Endodermal cell (in vitro differentiated cells): ENCODE results near the gene SLC16A12. TPM values are rescaled to one million over a fixed set of nuclear protein-coding genes. Genes with fewer than 3 reads are reported as not detected.

ENCODE experiments used
- DNase-seq: peaks from one replicate; pipeline ENCODE4 v3.0.0-alpha.2; 2017
- H3K27ac ChIP-seq: 2 replicates; pipeline ENCODE4 v1.5.1; 2013; ENCODE audit warnings: mild to moderate bottlenecking, low read depth, low read length, moderate library complexity
- H3K27me3 ChIP-seq: 2 replicates; pipeline ENCODE4 v1.6.1; 2013; ENCODE audit warnings: mild to moderate bottlenecking, low read length, moderate library complexity; ENCODE audit not compliant: insufficient read depth, control insufficient read depth, poor library complexity, severe bottlenecking
- H3K36me3 ChIP-seq: 2 replicates; pipeline ENCODE4 v1.7.0; 2013; ENCODE audit warnings: mild to moderate bottlenecking, low read length, moderate library complexity; ENCODE audit not compliant: control insufficient read depth, insufficient read depth
- H3K4me1 ChIP-seq: one replicate; pipeline ENCODE4 v1.7.0; 2013; ENCODE audit warnings: low read length; ENCODE audit not compliant: control insufficient read depth, insufficient read depth
- H3K4me3 ChIP-seq: 2 replicates; pipeline ENCODE4 v1.5.1; 2013; ENCODE audit warnings: mild to moderate bottlenecking, low read length, moderate library complexity
- H3K9ac ChIP-seq: 2 replicates; pipeline ENCODE4 v1.6.1; 2013; ENCODE audit warnings: mild to moderate bottlenecking, low read length, moderate library complexity; ENCODE audit not compliant: poor library complexity, severe bottlenecking; ENCODE audit errors: extremely low read depth
- H3K9me3 ChIP-seq: 2 replicates; pipeline ENCODE4 v1.6.1; 2013; ENCODE audit warnings: mild to moderate bottlenecking, low read length, moderate library complexity; ENCODE audit not compliant: control insufficient read depth
- H3K27ac Mint-ChIP-seq: 2 replicates; pipeline ENCODE4 v1.8.0; 2020; ENCODE audit warnings: mixed read lengths
- H3K27me3 Mint-ChIP-seq: 2 replicates; pipeline ENCODE4 v1.8.0; 2021; ENCODE audit warnings: mild to moderate bottlenecking, mixed read lengths; ENCODE audit not compliant: insufficient read depth
- H3K36me3 Mint-ChIP-seq: 2 replicates; pipeline ENCODE4 v1.8.0; 2020; ENCODE audit warnings: low read depth, mixed read lengths
- H3K4me1 Mint-ChIP-seq: 2 replicates; pipeline ENCODE4 v1.8.0; 2020; ENCODE audit warnings: mixed read lengths
- H3K4me3 Mint-ChIP-seq: 2 replicates; pipeline ENCODE4 v1.8.0; 2020; ENCODE audit warnings: mild to moderate bottlenecking, moderate library complexity, mixed read lengths
- H3K9me3 Mint-ChIP-seq: 2 replicates; pipeline ENCODE4 v1.8.0; 2020; ENCODE audit warnings: mild to moderate bottlenecking, mixed read lengths
- CTCF ChIP-seq: fragments of 200-600 bp; sonication (generic); conservative IDR thresholded peaks from 2 replicates; pipeline ENCODE4 v1.5.0; 2021; ENCODE audit warnings: antibody characterized with exemption, mild to moderate bottlenecking
- WGBS, 2 experiments: methylation state at CpG; one replicate each; pipeline versions ENCODE4 v1.1.5 to v1.1.7; 2013; ENCODE audit warnings: missing lambda C conversion rate in 2 of 2, mixed read lengths in 1 of 2; ENCODE audit not compliant: insufficient coverage in 1 of 2, insufficient read length in 1 of 2; 5-methylcytosine and 5-hydroxymethylcytosine counted together
- total RNA-seq, 2 donors: library from RNA; stranded (reverse); fragmentation: NEBNext Ultra II Directional in 1 of 2; extraction: Animal tissue kit (Norgen Biotek cat#: 25700) in 1 of 2; gene quantifications; 2 replicates in 1 of 2; 3 replicates in 1 of 2; pipeline ENCODE4 v1.2.1, GENCODE V29; 2021

SLC16A12 gene
- total RNA-seq, 2 donors from 2014 or later: 0.33 to 2.3 TPM

GRCh38 chr10:89403043-89403442, 132.4 kb downstream of the SLC16A12 start:
- Mint-ChIP-seq H3K36me3 (peaks cover 1% of the 10 kb centered on the region), H3K27me3 (no peaks in the 10 kb centered on the region), H3K9me3 (peaks cover 14% of the 10 kb centered on the region), H3K4me1 (no peaks in the 10 kb centered on the region), H3K27ac (no peak overlapping the region), H3K4me3 (no peak overlapping the region)
- H3K27ac ChIP-seq: no peak overlapping the region
- H3K4me3 ChIP-seq: no peak overlapping the region
- H3K27me3 ChIP-seq: no peaks in the 10 kb centered on the region
- no peak for DNase-seq
- H3K9ac ChIP-seq: no peak overlapping the region
- no peaks in the 10 kb centered on the region for H3K4me1 ChIP-seq
- no peaks in the 10 kb centered on the region for H3K9me3 ChIP-seq
- no peaks in the 10 kb centered on the region for H3K36me3 ChIP-seq
- WGBS, 2 experiments: 94 to 100% methylated on average over 1 to 2 of the region's 2 CpGs
- TF ChIP-seq CTCF: no peak

- no peak for TF ChIP-seq CTCF
- DNase-seq: no peak
- H3K27ac Mint-ChIP-seq: no peak overlapping the region
- H3K4me3 ChIP-seq: no peak overlapping the region
- WGBS, 2 experiments: 100% methylated on average over 1 of the region's 1 CpG; no CpG with 5 or more reads in 1 of the 2 experiments
- peaks cover 3% of the 10 kb centered on the region for H3K36me3 Mint-ChIP-seq
- no peaks in the 10 kb centered on the region for H3K36me3 ChIP-seq
- no peaks in the 10 kb centered on the region for H3K4me1 Mint-ChIP-seq
- no peak overlapping the region for H3K27ac ChIP-seq
- H3K4me1 ChIP-seq: no peaks in the 10 kb centered on the region
- H3K27me3 ChIP-seq: no peaks in the 10 kb centered on the region
- peaks cover 4% of the 10 kb centered on the region for H3K9me3 ChIP-seq
- no peak overlapping the region for H3K9ac ChIP-seq
- H3K4me3 Mint-ChIP-seq: no peak overlapping the region
- no peaks in the 10 kb centered on the region for H3K27me3 Mint-ChIP-seq
- H3K9me3 Mint-ChIP-seq: peaks cover 27% of the 10 kb centered on the region
Observed at GRCh38 chr10:89399956-89400355, 135.4 kb downstream of the SLC16A12 start.

- no peak for DNase-seq
- no peak overlapping the region for H3K27ac ChIP-seq
- no peaks in the 10 kb centered on the region for H3K27me3 ChIP-seq
- H3K4me3 Mint-ChIP-seq: no peak overlapping the region
- no peak overlapping the region for H3K27ac Mint-ChIP-seq
- no peaks in the 10 kb centered on the region for H3K36me3 ChIP-seq
- no peaks in the 10 kb centered on the region for H3K4me1 ChIP-seq
- 74 to 93% methylated on average over 2 to 5 of the region's 5 CpGs for WGBS, 2 experiments
- no peaks in the 10 kb centered on the region for H3K27me3 Mint-ChIP-seq
- peaks cover 3% of the 10 kb centered on the region for H3K36me3 Mint-ChIP-seq
- H3K4me3 ChIP-seq: no peak overlapping the region
- no peak for TF ChIP-seq CTCF
- peaks cover under 1% of the 10 kb centered on the region for H3K4me1 Mint-ChIP-seq
- peaks cover 4% of the 10 kb centered on the region for H3K9me3 ChIP-seq
- H3K9ac ChIP-seq: no peak overlapping the region
- H3K9me3 Mint-ChIP-seq: peaks cover 27% of the 10 kb centered on the region
Observed at GRCh38 chr10:89398003-89398749, 137.2 kb downstream of the SLC16A12 start.
